HG03460 (cell line): Measurements from ENCODE around the gene UPF2.
"Not testable (repeated sequence)": the region's sequence is repeated elsewhere in the genome, so short reads cannot be mapped to it uniquely, and the experiment has no call there.

Experiments used
- ATAC-seq: cut with Tn5 transposase; IDR thresholded peaks from one replicate; pipeline ENCODE4 v1.9.1; 2021; ENCODE audit not compliant: unreplicated experiment

Gene UPF2

GRCh38 chr10:12045596-12045995 is 3.0 kb upstream of the UPF2 start:
- no peak for ATAC-seq

- peak; percentile 0 for ATAC-seq
Observed at GRCh38 chr10:12042409-12042796, 206 bp downstream of the UPF2 start.

DNA sequence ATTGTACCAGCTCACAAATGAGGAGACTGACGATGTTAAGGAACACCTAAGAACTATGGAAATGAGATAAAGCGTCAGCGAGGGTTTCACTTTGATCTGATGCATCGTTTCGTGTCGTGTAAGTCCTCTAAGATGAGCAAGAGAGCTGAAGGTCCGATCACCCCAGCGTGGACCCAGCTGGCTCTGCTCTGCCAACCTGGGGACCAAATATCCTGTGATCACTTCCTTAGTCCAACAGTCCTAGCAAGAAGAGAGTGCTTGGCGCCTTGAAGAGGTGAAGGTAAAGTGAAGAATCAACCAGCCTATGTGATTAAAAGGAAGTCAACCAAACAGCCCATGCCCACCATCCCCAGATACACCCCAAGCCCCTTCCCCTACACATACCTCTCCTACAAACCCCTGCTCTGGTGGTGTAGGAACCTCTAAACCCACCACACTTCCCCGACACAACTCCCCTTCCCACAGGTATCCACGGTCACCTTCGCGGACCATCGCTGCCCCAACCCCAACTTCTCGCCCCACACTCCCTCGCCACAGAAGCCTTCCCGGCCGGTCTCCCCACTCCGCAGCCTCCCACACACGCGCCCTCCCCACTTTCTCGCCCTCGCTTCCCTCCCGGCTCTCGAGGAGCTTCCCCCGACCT is 722 bp downstream of the UPF2 start:
- ATAC-seq, result peak; percentile 0

DNA sequence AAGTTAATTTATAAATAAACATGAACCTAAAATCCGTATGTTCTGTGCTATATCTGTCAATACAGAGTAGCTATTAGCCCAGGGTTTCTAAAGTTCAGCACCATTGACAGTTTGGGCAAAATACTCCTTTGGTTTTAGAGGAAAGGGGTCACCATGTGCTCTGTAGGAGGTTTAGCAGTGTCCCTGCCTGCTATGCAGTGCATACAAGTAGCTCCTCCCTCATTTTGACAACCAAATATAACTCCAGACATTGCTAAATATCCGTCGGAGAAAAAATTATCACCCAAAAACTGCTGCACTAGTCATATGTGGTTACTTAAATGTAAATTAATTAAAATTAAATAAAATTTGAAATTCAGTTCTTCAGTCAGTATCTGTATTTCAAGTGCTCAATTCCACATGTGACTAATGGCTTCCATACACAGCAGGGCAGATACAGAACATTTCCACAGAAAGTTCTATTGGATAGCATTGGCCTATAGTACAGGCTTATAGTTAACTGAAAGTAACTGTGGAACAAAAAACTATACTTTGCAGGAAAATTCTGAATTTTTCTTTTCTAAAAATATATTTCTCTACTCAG is 6.4 kb downstream of the UPF2 start:
- ATAC-seq, result no peak

GRCh38 chr10:12031404-12031803 is 11.2 kb downstream of the UPF2 start:
- ATAC-seq, result no peak

- peak; percentile 97 for ATAC-seq
Observed at GRCh38 chr10:12027539-12027938, 15.1 kb downstream of the UPF2 start.

DNA sequence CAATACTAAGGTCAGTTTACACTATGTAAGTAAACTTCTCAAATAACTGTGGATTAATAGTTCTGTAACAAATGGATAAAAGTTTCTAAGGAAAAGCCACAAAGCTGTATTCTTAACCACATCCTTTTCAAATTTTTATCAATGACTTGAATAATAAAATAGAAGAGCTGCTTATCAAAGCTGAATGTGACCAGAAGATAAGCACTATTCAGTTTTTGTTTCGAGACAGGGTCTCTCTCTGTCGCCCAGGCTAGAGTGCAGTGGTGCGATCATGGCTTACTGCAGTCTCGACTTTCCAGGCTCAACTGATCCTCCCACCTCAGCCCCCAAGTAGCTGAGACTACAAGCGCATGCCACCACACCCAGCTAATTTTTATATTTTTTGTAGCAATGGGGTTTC is 17.0 kb downstream of the UPF2 start:
- ATAC-seq, result no peak

- no peak for ATAC-seq
Observed at GRCh38 chr10:12022580-12023257, 19.9 kb downstream of the UPF2 start.

DNA sequence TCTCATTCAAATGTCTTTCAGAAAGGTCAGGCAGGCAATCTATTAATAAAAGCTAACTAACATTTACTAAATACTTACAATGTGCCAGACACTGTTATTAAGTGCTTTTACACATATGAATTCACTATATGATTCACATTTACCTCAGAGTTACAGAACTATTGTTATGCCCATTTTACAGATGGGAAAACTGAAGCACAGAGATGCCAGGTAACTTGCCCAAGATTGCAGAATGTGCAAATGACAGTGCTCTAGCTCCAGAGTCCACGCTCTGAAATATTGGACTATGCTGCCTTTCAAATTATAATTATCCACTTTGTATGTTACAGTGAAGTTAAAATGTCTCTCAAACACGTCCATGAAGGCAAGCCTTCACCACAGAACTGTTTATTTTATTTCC is 22.0 kb downstream of the UPF2 start:
- ATAC-seq, result no peak

DNA sequence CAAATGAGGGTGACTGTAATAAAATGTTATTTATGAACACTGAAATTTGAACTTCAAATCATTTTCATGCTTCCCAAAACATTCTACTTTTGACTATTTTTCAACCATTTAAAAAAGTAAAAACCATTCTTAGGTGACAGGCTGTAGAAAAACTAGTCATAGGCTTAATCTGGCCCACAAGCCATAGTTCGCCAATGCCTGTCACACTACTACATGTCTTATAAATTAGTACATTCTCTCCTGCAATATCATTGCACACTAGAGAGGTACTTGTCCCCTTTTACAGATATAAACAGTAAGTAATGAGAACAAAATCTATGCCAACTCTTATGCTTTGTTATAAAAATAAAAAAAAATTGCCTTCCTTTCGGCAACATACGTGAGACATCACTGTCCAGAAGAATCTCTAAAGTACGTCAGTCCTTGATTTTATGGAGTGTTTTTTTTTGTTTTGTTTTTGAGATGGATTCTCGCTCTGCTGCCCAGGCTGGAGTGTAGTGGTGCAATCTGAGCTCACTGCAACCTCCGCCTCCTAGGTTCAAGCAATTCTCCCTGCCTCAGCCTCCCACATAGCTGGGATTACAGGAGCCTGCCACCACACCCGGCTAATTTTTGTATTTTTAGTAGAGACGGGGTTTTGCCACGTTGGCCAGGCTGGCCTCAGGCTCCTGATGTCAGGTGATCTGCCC is 23.2 kb downstream of the UPF2 start:
- no peak for ATAC-seq

DNA sequence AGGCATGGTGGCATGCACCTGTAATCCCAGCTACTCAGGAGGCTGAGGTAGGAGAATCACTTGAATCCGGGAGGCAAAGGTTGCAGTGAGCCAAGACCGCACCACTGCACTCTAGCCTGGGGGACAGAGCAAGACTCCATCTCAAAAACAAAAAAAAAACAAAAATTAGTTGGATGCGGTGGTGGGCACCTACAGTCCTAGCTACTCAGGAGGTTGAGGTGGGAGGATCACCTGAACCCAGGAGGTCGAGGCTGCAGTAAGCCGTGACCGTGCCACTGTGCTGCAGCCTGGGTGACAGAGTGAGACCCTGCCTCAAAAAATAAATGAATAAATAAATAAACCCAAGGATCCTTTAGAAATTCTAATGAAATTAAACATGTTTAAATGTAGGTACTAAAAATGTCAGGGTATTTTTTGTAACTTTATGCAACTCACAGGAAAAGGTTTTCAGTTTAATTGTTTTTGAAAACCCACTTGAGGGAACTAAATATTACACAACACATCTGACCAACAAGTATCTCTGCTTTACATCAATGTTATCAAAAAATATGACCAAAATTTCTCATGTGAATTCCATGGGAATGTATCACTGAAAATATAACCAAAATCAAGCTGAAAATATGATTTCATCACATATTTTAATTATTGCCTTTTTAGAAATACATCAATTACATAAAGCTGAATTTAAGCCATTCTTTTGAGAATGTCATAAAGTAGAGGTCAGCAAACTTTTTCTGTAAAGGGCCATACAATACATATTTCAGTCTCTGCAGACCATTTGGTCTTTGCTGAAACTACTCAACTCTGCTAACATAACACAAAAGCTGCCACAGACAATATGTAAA is 23.9 kb downstream of the UPF2 start:
- ATAC-seq, result no peak

DNA sequence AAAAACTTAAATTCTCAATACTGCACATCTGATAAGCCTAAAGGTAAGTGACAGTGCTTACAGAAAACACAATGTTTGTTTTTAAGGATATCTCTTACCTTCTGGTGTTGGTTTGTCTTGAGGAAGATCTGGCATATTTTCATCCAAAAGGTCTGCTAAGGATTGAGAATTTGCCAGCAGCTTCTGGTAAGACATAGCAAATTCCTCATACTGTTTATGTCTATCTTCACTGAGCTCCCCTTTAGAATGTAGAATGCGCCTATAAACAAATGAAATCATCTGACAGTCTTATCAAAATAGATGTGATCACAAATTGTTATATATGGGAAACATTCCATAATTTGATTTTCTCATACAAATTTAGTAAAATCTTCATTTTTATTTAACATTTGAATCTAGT is 28.7 kb downstream of the UPF2 start:
- no peak for ATAC-seq

- ATAC-seq, result not testable (repeated sequence)
Observed at GRCh38 chr10:12013391-12013790, 29.2 kb downstream of the UPF2 start.

DNA sequence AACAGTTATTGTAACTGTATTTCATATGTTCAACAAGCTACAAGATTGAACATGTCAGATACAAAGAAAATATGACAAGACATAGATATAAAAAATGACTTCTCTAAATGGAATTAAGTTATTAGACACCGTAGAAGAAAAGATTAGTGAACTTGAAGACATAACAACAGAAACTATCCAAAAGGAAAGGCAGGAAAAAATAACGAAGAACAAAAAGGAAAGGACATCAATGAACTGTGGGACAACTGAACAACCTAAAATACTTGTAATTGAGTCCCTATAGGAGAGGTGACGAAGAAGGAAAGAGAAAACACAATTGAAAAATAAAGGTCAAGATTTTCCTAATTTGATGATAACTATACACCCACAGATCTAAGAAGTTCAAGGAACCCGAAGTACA is 32.3 kb downstream of the UPF2 start:
- no peak for ATAC-seq

DNA sequence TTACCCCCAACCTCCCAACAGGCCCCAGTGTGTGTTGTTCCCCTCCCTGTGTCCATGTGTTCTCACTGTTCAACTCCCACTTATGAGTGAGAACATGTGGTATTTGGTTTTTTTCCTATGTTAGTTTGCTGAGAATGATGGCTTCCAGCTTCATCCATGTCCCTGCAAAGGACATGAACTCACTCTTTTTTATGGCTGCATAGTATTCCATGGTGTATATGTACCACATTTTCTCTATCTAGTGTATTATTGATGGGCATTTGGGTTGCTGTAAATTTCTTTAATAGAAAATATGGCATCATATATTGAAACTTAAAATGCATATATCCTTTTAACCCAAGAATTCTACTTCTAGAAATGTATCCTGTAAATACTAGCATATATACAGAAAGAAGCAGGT is 33.8 kb downstream of the UPF2 start:
- ATAC-seq, result not testable (repeated sequence)

GRCh38 chr10:12006671-12007070 is 35.9 kb downstream of the UPF2 start:
- no peak for ATAC-seq

DNA sequence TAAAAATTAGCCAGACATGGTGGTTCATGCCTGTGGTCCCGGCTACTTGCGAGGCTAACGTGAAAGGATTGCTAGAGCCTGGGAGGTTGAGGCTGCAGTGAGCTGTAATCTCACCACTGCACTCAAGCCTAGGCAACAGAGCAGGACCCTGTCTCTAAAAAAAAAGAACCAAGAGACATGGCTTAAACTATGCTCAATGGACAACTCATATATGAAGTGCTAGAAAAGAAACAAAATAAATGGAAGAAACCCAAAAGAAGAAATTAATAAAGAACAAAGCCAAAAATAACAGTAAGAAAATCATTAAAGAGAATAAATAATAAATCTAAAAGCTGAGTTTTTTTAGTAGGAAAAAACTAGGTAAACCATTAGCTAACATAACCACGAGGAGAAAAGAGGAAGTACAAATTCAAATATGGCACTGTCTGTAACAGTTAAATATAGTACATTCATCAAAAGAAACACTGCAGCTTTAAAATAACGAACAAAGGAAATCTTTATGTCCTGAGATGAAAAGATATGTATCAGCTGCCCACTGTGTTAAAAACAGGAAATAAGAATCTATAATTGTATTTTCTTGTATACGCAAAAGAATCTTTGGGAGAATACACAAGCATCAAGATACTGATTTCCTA is 48.7 kb downstream of the UPF2 start:
- peak; percentile 81 for ATAC-seq

DNA sequence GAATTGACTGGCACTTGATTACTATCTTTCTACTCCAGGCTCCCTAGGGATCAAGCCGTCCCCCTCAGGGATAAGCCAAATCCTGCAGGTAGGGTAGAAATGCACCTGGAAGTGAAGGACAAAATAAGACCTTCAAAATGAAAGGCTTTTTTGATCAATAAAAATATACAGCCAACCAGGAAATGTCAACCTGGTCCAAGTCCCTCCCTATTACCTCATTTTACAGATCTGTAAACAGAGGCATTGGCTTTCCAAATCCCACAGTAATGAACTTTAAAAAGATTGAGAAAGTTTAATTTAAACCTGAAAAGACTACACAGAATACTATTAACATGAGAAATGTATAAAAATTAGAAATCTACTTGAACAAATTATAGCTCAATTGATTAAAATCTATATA is 53.7 kb downstream of the UPF2 start:
- ATAC-seq, result no peak

- ATAC-seq, result no peak
Observed at GRCh38 chr10:11986593-11987216, 55.9 kb downstream of the UPF2 start.

- no peak for ATAC-seq
Observed at GRCh38 chr10:11982253-11982652, 60.4 kb downstream of the UPF2 start.
